ENCODE results near the gene FERMT1. TPM values are rescaled to one million over a fixed set of nuclear protein-coding genes. Genes with fewer than 3 reads are reported as not detected.

Gene FERMT1
- total RNA-seq, 1 experiment from 2014 or later = 70.8 TPM

DNA sequence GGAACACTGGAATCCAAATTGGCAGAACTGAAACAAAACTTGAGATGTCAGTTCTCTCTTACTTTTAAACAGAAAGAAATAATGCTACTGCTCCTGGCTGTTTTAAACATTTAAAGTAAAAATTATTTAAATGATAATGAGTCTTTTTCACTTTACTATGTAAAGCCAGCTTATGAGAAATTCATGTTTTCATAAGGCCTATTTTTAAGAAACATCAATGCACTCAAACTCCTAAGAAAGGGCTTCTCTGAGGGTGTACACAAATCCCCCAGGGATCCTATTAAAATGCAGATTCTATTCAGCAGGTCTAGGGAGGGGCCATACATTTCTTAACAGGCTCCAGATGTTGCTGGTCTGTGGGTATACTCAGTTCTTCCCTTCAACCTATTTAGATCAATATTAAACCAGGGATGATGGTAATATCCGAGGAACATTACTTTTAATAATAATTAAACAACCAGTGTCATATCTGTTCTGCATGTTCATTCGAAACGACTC lies 2.3 kb downstream of the FERMT1 start:
- Histone ChIP-seq H2AFZ (ENCODE audit: low read length) (no peak overlapping the region), H3K4me3 (ENCODE audit: low read length) (peak overlapping the region; percentile 90), H3K27me3 (ENCODE audit: low read length) (no peaks in the 10 kb centered on the region), H3K4me2 (ENCODE audit: low read length) (peak overlapping the region; percentile 84), H3F3A (ENCODE audit: low read length, unreplicated experiment) (peaks cover 5% of the 10 kb centered on the region), H3K36me3 (ENCODE audit: low read depth, low read length) (peaks cover 34% of the 10 kb centered on the region), H4K20me1 (ENCODE audit: low read length) (peaks cover 6% of the 10 kb centered on the region; the same call in 1 of the 2 replicates), H3K9me3 (ENCODE audit: low read length) (no peaks in the 10 kb centered on the region), H3K9ac (ENCODE audit: low read length) (no peak overlapping the region), H3K9me2 (replicated peaks; ENCODE audit: low read length) (no peaks in the 10 kb centered on the region), H3K4me1 (ENCODE audit: insufficient read depth, low read length) (peaks cover 25% of the 10 kb centered on the region), H3K27ac (ENCODE audit: low read length) (no peak overlapping the region), H3K79me2 (ENCODE audit: low read length) (peaks cover 46% of the 10 kb centered on the region)
- DNase-seq (no peak), ATAC-seq (no peak)
- intact Hi-C loops (cut with micrococcal nuclease) = no loop called here
- POLR2A ChIA-PET (ENCODE audit: unreplicated experiment) = interaction anchor here (0.7 kb wide), 1 partner anchor 51 kb away, joined by 4 read pairs; no protein-coding TSS in a partner anchor
- CTCF ChIA-PET = no interaction called here
- no TSS peak for BruUV-seq (replicated peaks)
- no peak for TF ChIP-seq EZH2phosphoT487 (IDR thresholded peaks at IDR 0.05; ENCODE audit: borderline replicate concordance, low read length)
- TF ChIP-seq EZH2 (IDR thresholded peaks at IDR 0.05; ENCODE audit: low read length, unreplicated experiment) = no peak
- TF ChIP-seq, protein P1, sequence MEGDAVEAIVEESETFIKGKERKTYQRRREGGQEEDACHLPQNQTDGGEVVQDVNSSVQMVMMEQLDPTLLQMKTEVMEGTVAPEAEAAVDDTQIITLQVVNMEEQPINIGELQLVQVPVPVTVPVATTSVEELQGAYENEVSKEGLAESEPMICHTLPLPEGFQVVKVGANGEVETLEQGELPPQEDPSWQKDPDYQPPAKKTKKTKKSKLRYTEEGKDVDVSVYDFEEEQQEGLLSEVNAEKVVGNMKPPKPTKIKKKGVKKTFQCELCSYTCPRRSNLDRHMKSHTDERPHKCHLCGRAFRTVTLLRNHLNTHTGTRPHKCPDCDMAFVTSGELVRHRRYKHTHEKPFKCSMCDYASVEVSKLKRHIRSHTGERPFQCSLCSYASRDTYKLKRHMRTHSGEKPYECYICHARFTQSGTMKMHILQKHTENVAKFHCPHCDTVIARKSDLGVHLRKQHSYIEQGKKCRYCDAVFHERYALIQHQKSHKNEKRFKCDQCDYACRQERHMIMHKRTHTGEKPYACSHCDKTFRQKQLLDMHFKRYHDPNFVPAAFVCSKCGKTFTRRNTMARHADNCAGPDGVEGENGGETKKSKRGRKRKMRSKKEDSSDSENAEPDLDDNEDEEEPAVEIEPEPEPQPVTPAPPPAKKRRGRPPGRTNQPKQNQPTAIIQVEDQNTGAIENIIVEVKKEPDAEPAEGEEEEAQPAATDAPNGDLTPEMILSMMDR (conservative IDR thresholded peaks at IDR 0.05; ENCODE audit: low read depth, low read length) = no peak

DNA sequence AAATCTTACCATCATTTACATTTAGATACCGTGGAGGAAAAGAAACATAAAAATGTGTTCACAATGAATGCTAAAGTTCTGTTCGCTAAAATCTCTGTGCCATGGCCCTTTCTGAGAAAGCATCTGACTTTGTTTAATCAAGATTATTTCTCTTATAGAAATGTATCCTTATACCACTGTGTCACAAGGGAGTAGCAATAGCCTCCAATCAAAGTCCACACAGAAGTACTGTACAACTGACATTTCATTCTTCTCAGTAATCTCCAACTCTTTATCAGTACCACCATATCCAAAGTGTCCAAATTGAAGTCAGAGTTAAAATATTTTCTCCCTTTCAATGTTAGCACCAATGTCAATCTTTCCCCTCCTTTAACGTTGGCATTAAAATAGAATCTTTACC lies 6.1 kb downstream of the FERMT1 start:
- ATAC-seq (no peak), DNase-seq (no peak)
- Histone ChIP-seq H3K9ac (ENCODE audit: low read length) (no peak overlapping the region), H3K4me3 (ENCODE audit: low read length) (no peak overlapping the region), H3K27ac (ENCODE audit: low read length) (no peak overlapping the region), H3K36me3 (ENCODE audit: low read depth, low read length) (peaks cover 69% of the 10 kb centered on the region), H3F3A (ENCODE audit: low read length, unreplicated experiment) (no peaks in the 10 kb centered on the region), H3K4me2 (ENCODE audit: low read length) (no peak overlapping the region), H3K9me3 (ENCODE audit: low read length) (peaks cover 13% of the 10 kb centered on the region; the same call in 1 of the 2 replicates), H3K79me2 (ENCODE audit: low read length) (peaks cover 35% of the 10 kb centered on the region), H3K4me1 (ENCODE audit: insufficient read depth, low read length) (peaks cover 13% of the 10 kb centered on the region), H2AFZ (ENCODE audit: low read length) (no peak overlapping the region), H4K20me1 (ENCODE audit: low read length) (peaks cover 6% of the 10 kb centered on the region; the same call in 1 of the 2 replicates), H3K9me2 (replicated peaks; ENCODE audit: low read length) (no peaks in the 10 kb centered on the region), H3K27me3 (ENCODE audit: low read length) (no peaks in the 10 kb centered on the region)
- BruUV-seq (replicated peaks) = no TSS peak
- TF ChIP-seq EZH2phosphoT487 (IDR thresholded peaks at IDR 0.05; ENCODE audit: borderline replicate concordance, low read length) (no peak), EZH2 (IDR thresholded peaks at IDR 0.05; ENCODE audit: low read length, unreplicated experiment) (no peak)
- TF ChIP-seq, protein P1 (conservative IDR thresholded peaks at IDR 0.05; ENCODE audit: low read depth, low read length) = no peak
- intact Hi-C loops (cut with micrococcal nuclease) = no loop called here
- ChIA-PET CTCF (interaction anchor here (0.6 kb wide), 1 partner anchor 588 kb away, joined by 3 read pairs; no protein-coding TSS in a partner anchor), POLR2A (ENCODE audit: unreplicated experiment) (no interaction called here)

DNA sequence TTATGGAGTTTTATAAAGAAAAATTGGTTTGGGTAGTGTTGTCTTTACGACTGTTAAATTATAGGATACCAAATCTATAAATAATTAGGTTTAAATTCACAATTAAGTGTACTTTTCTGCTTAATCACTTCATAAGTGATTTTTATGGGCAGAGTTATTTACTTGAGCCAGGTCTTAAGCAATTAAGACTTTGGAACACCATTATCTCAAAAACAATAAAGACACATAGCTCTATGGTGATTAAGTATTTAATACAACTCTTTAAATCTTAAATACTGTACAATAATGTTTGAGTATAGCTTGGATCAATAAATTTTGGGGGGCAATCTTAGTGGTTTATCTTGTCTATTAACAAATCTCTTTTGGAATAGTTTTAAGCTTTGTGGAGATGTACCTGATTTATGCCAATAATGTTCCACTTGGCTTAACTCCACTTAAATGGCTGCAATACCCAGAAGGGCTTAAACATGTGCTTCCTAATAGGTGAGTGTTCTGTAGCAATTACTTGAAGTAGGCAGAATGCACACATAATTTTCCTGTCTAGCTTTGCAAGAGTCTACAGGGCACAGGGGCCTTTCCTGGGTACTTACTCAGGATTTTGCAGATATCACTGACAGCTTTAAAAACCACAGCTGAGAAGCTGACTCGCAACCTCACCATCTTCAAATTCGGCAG lies 7.5 kb downstream of the FERMT1 start:
- POLR2A ChIA-PET (ENCODE audit: unreplicated experiment) = no interaction called here
- Histone ChIP-seq H4K20me1 (ENCODE audit: low read length) (no peaks in the 10 kb centered on the region), H3K4me1 (ENCODE audit: insufficient read depth, low read length) (peaks cover 3% of the 10 kb centered on the region; the same call in 1 of the 2 replicates), H3K79me2 (ENCODE audit: low read length) (peaks cover 21% of the 10 kb centered on the region), H3K9me3 (ENCODE audit: low read length) (peaks cover 13% of the 10 kb centered on the region; the same call in 1 of the 2 replicates), H3F3A (ENCODE audit: low read length, unreplicated experiment) (no peaks in the 10 kb centered on the region), H3K27ac (ENCODE audit: low read length) (no peak overlapping the region), H3K9me2 (replicated peaks; ENCODE audit: low read length) (no peaks in the 10 kb centered on the region), H2AFZ (ENCODE audit: low read length) (no peak overlapping the region), H3K4me2 (ENCODE audit: low read length) (no peak overlapping the region), H3K9ac (ENCODE audit: low read length) (no peak overlapping the region), H3K27me3 (ENCODE audit: low read length) (no peaks in the 10 kb centered on the region), H3K36me3 (ENCODE audit: low read depth, low read length) (peaks cover 81% of the 10 kb centered on the region), H3K4me3 (ENCODE audit: low read length) (no peak overlapping the region)
- DNase-seq (no peak), ATAC-seq (no peak)
- TF ChIP-seq EZH2phosphoT487 (IDR thresholded peaks at IDR 0.05; ENCODE audit: borderline replicate concordance, low read length) = no peak
- no peak for TF ChIP-seq EZH2 (IDR thresholded peaks at IDR 0.05; ENCODE audit: low read length, unreplicated experiment)
- TF ChIP-seq, protein P1 (conservative IDR thresholded peaks at IDR 0.05; ENCODE audit: low read depth, low read length) = no peak
- CTCF ChIA-PET = no interaction called here
- intact Hi-C loops (cut with micrococcal nuclease) = no loop called here
- no TSS peak for BruUV-seq (replicated peaks)

Data from PC-3 (cell line).